ENCODE results near the gene ADAD2.

DNA sequence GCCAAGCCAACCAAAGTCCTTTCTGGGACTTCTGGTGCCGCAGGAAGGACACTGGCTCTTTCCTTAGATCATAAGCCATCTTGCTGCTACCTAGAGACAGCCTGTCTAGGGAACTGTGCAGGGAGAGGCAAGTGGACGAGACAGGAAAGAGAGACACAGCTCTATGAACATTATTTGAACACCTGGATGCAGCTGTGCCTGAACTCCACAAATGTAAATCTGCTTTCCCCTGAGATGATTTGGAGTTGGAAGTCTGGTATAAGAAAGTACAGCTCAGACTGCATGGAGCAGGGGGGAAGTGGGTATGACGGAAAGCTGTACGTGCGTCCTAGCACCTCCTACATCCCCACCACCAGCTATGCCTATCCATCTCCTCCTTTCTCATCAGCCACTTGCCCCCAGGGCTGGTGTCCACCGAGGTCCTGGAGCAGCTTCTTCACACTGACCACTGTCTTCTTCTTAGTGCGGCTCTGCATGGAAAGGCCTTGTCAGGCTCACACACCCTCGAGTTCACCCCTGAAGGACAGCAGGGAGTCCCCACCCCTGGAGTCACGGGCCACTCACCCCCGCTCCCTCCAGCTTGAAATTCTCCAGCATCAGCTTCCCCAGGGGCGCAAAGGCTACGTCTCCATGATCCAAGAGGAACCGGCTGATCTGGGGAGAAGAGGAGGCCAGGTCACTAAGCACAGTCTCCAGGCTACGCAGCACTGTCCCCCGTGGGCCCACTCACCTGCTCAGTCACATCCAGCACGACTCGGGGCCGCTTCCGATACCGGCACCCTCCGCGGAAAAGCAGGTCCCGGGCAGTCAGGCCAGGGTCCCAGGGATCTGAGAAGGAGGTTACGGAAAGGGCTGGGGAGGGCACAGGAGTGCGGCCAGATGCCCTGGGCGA, 8.0 kb upstream of the ADAD2 start:
- no peak for TF ChIP-seq POLR2A (IDR thresholded peaks at IDR 0.05)
- TF ChIP-seq CTCF (IDR thresholded peaks at IDR 0.05), result no peak
- TF ChIP-seq POLR2AphosphoS5 (IDR thresholded peaks at IDR 0.05; ENCODE audit: insufficient read depth in 1 of 2, low read depth in 1 of 2), result no peak

All from vagina (tissue), 2 donors.